HepG2 (cell line): ENCODE data around the gene AMER3. TPM values are rescaled to one million over a fixed set of nuclear protein-coding genes. Genes with fewer than 3 reads are reported as not detected.
A peak's percentile ranks its signal among the peaks of the same experiment; 100 is the strongest.

Experiments used
- AGO2 ChIP-seq: fragments of 200-400 bp; formaldehyde crosslinking; optimal IDR thresholded peaks from 2 replicates; pipeline ENCODE3; 2017; ENCODE audit warnings: mild to moderate bottlenecking, low read depth, low read length, moderate library complexity
- AHR ChIP-seq: IDR thresholded peaks from 2 replicates; pipeline ENCODE4 v1.6.1; 2018; ENCODE audit warnings: missing genetic modification reagents, missing compliant biosample characterization
- CEBPG ChIP-seq: IDR thresholded peaks from 2 replicates; pipeline ENCODE4 v1.6.1; 2016
- GABPA ChIP-seq, 2 experiments: IDR thresholded peaks; 2 replicates each; pipeline ENCODE4 v1.6.1; 2011 to 2016; ENCODE audit warnings: low read depth in 2 of 2, low read length in 1 of 2, missing biosample characterization in 1 of 2, missing genetic modification characterization in 1 of 2
- PCBP1 ChIP-seq: fragments of 200-400 bp; formaldehyde crosslinking; IDR thresholded peaks from 2 replicates; pipeline ENCODE4 v1.6.1; 2017; ENCODE audit warnings: mild to moderate bottlenecking, low read depth, low read length, borderline replicate concordance
- PITX1 ChIP-seq: sonication (generic); formaldehyde crosslinking; IDR thresholded peaks from 2 replicates; pipeline ENCODE4 v1.5.1; 2020; ENCODE audit warnings: mild to moderate bottlenecking, missing genetic modification reagents
- RNF219 ChIP-seq: sonication (generic); formaldehyde crosslinking; IDR thresholded peaks from 2 replicates; pipeline ENCODE4 v1.5.0; 2020; ENCODE audit warnings: mild to moderate bottlenecking, missing genetic modification reagents
- TEAD2 ChIP-seq: sonication (generic); formaldehyde crosslinking; IDR thresholded peaks from 2 replicates; pipeline ENCODE4 v1.9.0; 2021; ENCODE audit warnings: missing genetic modification reagents
- TGIF2 ChIP-seq: IDR thresholded peaks from 2 replicates; pipeline ENCODE4 v1.6.1; 2016; ENCODE audit warnings: control low read depth, missing compliant biosample characterization
- ZHX2 ChIP-seq, 2 experiments: sonication (generic) in 1 of 2; formaldehyde crosslinking in 1 of 2; IDR thresholded peaks; 2 replicates each; pipeline versions ENCODE4 v1.6.1 to v1.9.0; 2014 to 2022; ENCODE audit warnings: antibody characterized with exemption in 1 of 2, borderline replicate concordance in 1 of 2, inconsistent platforms in 1 of 2, low read depth in 1 of 2, missing genetic modification reagents in 1 of 2
- ZNF333 ChIP-seq: sonication (generic); formaldehyde crosslinking; IDR thresholded peaks from 2 replicates; pipeline ENCODE4 v1.4.0; 2020; ENCODE audit warnings: mild to moderate bottlenecking, missing genetic modification reagents, borderline replicate concordance
- ZNF672 ChIP-seq: sonication (generic); formaldehyde crosslinking; IDR thresholded peaks from 2 replicates; pipeline ENCODE4 v1.8.1; 2022; ENCODE audit warnings: missing genetic modification reagents
- ZNF687 ChIP-seq: sonication (generic); formaldehyde crosslinking; IDR thresholded peaks from 2 replicates; pipeline ENCODE4 v1.5.1; 2020; ENCODE audit warnings: mild to moderate bottlenecking, missing genetic modification reagents, moderate library complexity
- polyA plus RNA-seq, 8 experiments: library from polyadenylated mRNA; depleted of rRNA in 3 of 8; stranded (reverse) in 7 of 8; unstranded in 1 of 8; fragments of >200 nt; fragmentation: Illumina TruSeq in 4 of 8; extraction: Trizol in 4 of 8; gene quantifications; 2 replicates each; pipeline versions ENCODE4 v1.2.1 to v1.2.3, GENCODE V29; 2011 to 2016; ENCODE audit warnings: low read depth in 4 of 8, missing spikeins in 1 of 8, mixed read lengths in 1 of 8; ENCODE audit not compliant: insufficient read depth in 1 of 8
- total RNA-seq, 5 experiments: library from RNA; depleted of rRNA; stranded (reverse); fragments of >200 nt; fragmentation: Illumina TruSeq; extraction: Trizol; gene quantifications; 2 replicates each; pipeline ENCODE4 v1.2.3, GENCODE V29; 2016; ENCODE audit warnings: low read depth in 1 of 5

AMER3 gene
- total and polyA plus RNA-seq, 2 of the 13 experiments (the other 11 are each of a cell fraction or from before 2014, with no cell fraction given), result not detected

DNA sequence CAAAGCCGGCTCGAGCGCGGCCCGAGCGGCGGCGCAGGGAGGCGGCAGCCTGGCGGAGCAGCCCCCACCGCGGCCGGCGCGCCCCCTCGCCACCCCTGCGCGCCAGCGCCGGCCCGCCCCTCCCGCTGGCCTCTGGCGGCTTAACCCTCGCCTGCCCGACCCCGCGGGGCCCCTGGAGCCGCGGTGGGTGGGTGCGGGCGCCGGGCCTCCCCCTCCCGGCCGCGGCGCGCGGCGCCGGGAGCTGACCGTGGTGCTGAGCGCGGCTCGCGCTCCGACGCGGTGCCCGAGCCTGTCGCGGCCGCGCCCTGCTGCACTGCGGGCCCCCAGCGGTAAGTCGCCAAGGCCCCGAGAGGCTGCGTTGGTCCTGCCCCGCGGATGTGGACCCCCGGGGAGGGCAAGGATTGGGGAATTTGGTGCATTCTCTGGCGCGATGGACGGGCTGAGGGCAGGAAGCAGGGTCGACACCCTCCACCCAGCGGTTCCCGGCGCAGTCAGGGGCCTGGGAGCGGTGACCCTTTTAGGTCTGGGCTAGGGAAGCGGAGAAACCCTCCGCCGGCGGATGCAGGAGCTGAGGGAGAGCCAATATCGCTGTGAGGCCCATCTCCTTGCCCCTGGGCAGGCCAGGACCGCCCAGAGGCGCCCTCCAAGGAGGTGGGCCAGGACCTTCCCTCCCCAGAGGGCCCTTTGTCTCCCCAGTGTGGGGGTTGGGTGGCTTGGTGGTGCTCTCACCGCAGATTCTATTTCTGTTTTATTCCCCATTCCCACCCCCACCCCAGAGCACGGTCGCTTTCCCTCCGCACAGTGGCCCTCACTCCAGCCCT, 923 bp downstream of the AMER3 start (continued):
- TF ChIP-seq ZNF687 (CRISPR knock-in tag), result peak; percentile 19; the same call in 1 of the 2 replicates
- no peak for TF ChIP-seq TGIF2 (CRISPR knock-in tag)
- no peak for TF ChIP-seq GABPA (IDR thresholded peaks at IDR 0.05; ENCODE audit: low read depth, low read length)
- TF ChIP-seq GABPA (CRISPR knock-in tag; IDR thresholded peaks at IDR 0.05; ENCODE audit: low read depth), result no peak
- no peak for TF ChIP-seq PITX1 (CRISPR knock-in tag)
- TF ChIP-seq CEBPG (CRISPR knock-in tag), result no peak
- TF ChIP-seq TEAD2, result no peak
- no peak for TF ChIP-seq ZHX2 (IDR thresholded peaks at IDR 0.05; ENCODE audit: low read depth)
- no peak for TF ChIP-seq ZHX2 (CRISPR knock-in tag; IDR thresholded peaks at IDR 0.05; ENCODE audit: borderline replicate concordance)
- TF ChIP-seq ZNF672 (CRISPR knock-in tag), result no peak
- 0 out of 2 replicates have a peak, but pooled peaks have one; percentile 36 for TF ChIP-seq PCBP1
- no peak for TF ChIP-seq ZNF333 (CRISPR knock-in tag)
- no peak for TF ChIP-seq AHR (CRISPR knock-in tag)
- TF ChIP-seq RNF219, result no peak
- TF ChIP-seq AGO2, result no peak
